T-helper 1 cell (primary cell): ENCODE data around the gene HOTAIR.
A peak's percentile ranks its signal among the peaks of the same experiment; 100 is the strongest.

Experiments
- DNase-seq, 5 donors: peaks; one replicate each; pipeline ENCODE4 v3.0.0-alpha.2; 2012 to 2020
- total RNA-seq, 4 donors: gene quantifications; one replicate each; lab custom pipeline; 2026; lab: John Stamatoyannopoulos, UW

HOTAIR gene
- total RNA-seq: 0 to 0.15 (median 0) reads per million in 4 donors

- peak in 2 of 5 donors; percentile 20 for DNase-seq
Observed at GRCh38 chr12:53974084-53975063, at the start of gene HOTAIR. TSS of gene HOTAIR (minus strand) at chr12:53974954.

GRCh38 chr12:54024127-54024526, 49.4 kb upstream of the HOTAIR start:
- no peak for DNase-seq

- no peak for DNase-seq
Observed at GRCh38 chr12:54022960-54023884, 48.5 kb upstream of the HOTAIR start.

GRCh38 chr12:54021432-54022013, 46.8 kb upstream of the HOTAIR start:
- DNase-seq: no peak

DNA sequence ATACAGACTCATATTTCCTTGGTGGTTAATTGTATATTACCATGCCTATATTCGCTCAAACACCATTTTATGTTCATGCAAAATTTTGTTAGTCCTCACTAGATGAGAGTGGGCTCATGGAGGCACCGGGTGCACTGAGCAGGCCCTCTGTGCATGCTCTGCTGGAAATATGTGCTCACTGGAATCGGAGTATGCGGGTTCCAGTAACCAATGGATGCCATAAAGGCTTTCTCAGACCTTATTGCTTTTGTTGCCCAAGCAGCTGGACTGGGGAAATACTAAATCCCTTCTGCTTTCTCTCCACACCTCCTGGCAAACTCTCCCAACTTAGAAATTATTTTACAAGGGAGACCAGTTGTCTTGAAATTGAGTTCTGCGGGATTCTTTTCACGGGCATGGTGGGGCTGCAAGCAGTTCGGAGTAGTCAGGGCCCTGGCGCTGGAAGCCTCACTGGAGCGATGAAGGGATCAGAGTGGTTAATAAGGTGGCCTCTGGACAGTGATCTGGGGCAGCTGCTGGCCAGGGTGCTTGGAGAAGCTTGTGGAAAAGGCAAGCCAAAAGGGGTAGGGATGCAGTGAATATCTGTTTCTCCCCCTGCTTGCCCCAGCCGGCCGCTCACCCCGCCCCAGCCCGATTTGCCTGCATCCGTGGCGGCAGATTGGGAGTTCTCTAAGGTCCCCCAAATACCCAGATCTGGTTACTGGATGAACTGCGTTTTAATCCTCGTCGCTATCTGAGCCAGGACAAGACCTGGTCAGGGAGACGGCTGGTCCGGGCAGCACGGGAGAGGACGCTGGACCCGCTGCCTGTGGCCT, 46.0 kb upstream of the HOTAIR start:
- DNase-seq: no peak

DNA sequence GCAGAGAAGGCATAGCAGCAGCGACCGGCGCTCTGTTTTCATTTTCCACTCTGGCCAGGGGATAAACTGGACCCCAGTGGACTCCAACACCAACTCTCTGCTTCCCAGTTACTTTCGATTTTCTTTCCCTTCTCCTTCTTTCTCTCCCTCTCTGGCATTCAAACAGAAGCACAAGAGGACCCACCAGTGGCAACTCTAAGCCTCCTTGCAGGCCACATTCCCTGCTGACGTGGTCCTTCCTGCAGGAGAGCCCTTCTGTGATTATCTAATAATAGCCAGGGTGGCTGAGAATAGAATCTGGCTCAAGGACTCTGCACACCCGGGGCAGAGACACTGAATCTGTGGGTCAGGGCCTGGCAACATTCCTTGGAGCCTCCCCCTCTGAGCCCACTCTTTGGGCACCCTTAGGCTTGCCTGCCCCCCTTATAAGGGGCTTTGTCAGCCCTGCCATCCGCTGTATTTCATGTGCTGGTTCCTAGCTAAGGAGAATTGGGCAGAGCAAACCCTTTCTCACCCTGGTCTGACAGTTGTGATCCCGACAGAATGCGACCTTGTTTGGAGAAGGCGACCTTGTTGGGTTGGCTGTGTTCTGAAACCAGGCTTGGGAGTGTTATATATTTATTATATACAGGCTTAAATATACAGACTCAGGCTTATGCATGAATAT, 45.3 kb upstream of the HOTAIR start:
- DNase-seq: no peak

GRCh38 chr12:54019091-54019811, 44.5 kb upstream of the HOTAIR start:
- DNase-seq: no peak

GRCh38 chr12:54018468-54018984, 43.8 kb upstream of the HOTAIR start:
- DNase-seq: no peak

GRCh38 chr12:54017878-54018467, 43.2 kb upstream of the HOTAIR start:
- peak; percentile 35 to 73 (median 62) for DNase-seq

DNA sequence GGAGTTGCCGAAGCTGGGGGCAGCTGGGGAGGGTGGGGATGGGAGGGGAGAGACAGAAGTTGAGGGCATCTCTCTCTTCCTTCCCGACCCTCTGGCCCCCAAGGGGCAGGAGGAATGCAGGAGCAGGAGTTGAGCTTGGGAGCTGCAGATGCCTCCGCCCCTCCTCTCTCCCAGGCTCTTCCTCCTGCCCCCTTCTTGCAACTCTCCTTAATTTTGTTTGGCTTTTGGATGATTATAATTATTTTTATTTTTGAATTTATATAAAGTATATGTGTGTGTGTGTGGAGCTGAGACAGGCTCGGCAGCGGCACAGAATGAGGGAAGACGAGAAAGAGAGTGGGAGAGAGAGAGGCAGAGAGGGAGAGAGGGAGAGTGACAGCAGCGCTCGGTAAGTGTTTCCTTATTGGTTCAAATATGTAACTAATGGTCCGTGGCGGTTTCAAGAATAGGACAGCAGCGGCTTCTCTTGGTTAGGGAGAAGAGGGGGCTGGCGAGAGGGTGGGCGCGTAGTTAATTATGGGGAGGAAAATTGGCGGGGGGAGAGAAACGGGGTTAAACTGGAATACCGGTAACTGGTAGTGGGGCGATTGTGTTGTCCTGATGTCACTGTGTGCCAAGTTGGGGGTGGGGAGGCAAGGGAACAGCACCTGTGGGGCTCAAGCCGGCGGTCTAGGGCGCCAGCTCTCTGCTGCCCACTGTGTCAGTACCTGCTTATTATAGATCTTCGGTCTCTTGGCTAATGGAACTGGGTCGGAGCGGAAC, 42.5 kb upstream of the HOTAIR start:
- DNase-seq: no peak

DNA sequence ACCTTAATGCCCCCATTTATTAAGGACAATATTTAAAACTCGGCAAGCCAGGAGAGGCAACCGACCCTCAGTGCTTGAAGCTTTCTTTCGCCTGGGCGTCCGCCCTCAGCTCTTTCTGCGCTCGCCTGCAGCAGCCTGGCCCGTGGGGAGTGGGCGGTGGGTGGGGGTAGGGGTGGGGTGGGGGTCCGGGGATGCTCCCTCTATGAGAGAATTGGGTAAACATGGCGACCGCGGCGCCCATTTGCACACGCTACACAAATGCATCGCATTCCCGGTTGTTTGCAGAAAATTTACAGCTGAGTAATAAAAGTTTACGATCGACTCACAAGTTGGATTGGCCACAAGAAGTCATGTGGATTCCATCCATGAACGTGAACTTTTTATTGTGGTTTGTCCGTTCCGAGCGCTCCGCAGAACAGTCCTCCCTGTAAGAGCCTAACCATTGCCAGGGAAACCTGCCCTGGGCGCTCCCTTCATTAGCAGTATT, 41.8 kb upstream of the HOTAIR start:
- DNase-seq: no peak

GRCh38 chr12:54016051-54016450, 41.3 kb upstream of the HOTAIR start:
- no peak for DNase-seq

DNA sequence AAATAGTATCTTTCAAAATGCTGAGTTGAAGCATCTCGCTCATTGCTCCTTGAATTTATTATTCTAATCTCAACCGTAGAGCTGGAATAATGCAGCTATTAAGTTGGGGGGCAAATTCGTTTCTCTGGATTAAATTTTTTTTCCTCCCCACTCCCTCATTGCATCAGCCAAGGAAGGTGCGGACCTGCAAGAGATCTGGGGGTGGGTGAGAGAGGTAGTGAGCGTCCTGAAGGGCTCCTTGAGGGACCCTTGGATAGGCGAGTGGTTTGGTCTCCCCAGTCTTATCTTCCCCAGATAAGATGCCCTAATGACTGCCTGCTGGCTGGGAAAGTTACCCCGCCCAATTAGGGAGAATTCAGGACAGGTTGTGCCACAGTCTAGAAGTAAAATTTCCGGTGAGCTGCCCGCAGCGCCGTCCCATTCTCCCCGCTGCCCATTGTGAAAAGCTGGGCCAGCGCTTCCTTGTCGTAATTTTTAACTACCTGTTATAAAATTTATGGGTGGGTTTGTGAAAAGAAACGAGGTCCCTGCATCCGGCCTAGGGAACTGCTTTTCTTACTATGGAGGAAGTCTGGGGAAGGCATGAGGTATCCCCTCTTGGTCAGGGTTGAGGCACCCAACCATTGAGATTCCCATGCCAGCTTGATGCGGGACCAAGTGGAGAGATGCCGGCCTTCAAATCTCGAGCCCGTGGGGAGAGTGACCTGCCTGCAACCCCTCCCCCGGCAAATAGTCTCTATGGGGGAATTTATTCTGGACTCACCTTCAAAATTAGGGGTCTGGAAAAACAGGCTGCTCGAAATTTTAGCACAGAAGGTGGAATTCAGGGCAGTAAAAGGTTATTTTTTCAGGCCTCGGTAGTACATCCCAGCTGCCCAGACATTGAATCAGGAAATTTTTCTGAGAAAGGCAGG, 40.5 kb upstream of the HOTAIR start:
- DNase-seq: no peak

DNA sequence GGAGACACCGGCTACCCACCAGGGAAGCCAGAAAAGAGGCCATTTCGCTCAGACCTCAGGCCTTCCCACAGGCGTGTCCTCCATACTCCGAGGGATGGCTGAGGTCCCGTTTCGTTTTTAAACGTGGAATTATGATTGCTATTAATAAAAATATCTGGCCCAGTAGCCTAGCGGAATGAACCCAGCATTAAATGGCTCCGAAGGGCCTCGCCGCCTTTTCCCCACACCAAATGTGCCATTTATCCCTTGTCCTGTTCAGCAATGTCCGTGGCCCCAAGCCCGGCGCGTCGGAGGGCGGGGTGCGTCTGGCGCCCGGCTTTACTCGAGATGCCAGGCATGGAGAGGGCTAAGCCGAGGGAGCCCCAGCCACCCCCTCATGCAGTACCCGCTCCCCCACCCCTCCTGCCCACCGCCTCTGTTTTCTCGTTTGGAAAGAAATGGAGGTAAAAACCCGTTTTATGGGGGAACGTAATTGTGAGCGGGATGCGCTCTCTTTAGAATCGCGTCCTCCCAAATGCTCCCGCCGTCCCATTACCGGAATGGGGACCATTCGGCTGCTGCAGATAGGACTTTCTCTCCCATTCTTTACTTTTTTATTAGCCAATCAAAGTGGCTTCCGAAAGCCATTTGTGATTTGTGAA, 39.7 kb upstream of the HOTAIR start:
- no peak for DNase-seq

GRCh38 chr12:54012631-54013409, 38.1 kb upstream of the HOTAIR start:
- no peak for DNase-seq
